ENCODE results near the gene CCNB1IP1. TPM values are rescaled to one million over a fixed set of nuclear protein-coding genes. Genes with fewer than 3 reads are reported as not detected.

Gene CCNB1IP1
- total and polyA plus RNA-seq, 8 donors: 17.4 to 55.3 (median 30.9) TPM

DNA sequence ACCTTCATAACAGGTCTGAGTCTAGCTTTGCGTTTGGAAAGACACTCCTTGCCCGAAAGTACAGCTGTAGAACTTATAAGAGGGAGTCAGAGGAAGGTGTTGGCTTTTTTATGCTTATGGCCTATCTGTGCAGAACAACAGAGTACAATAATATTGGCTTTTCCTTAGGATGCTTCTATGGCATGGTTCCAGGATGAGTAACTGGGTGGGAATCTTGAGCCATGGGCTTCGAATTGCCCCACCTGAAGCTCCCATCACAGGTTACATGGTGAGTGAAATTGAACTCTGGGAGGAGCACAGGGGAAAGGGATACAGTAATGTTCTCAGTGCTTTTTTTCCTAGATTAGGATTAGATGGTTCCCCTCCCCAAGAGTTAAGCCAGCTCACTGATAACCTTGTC, 23.3 kb upstream of the CCNB1IP1 start:
- no peak for FAIRE-seq
- TF ChIP-seq, protein P1, sequence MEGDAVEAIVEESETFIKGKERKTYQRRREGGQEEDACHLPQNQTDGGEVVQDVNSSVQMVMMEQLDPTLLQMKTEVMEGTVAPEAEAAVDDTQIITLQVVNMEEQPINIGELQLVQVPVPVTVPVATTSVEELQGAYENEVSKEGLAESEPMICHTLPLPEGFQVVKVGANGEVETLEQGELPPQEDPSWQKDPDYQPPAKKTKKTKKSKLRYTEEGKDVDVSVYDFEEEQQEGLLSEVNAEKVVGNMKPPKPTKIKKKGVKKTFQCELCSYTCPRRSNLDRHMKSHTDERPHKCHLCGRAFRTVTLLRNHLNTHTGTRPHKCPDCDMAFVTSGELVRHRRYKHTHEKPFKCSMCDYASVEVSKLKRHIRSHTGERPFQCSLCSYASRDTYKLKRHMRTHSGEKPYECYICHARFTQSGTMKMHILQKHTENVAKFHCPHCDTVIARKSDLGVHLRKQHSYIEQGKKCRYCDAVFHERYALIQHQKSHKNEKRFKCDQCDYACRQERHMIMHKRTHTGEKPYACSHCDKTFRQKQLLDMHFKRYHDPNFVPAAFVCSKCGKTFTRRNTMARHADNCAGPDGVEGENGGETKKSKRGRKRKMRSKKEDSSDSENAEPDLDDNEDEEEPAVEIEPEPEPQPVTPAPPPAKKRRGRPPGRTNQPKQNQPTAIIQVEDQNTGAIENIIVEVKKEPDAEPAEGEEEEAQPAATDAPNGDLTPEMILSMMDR (IDR thresholded peaks at IDR 0.05): no peak

DNA sequence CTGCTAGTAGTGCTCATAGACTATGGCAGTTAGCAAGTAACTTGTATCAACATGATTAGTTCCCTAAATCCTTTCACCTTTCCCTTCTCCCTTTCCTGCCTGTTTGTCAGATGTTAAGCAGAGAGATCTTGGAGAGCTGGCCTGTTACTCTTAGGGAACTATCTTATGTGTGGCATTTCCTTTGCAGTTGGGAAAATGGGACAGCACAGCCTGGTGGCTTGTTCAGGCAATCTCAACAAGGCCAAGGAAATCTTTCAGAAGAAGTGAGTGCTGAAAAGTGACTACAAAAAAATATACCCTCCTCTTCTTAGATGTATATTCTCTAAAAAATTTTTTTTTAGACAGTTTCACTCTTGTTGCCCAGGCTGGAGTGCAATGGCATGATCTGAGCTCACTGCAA, 17.8 kb upstream of the CCNB1IP1 start:
- DNase-seq (no peak), FAIRE-seq (no peak), ATAC-seq (no peak)
- no peaks in the 10 kb centered on the region for H3K27me3 ChIP-seq
- no peak overlapping the region for H3K27ac ChIP-seq
- H3K36me3 ChIP-seq: peaks cover 4 to 29% (median 7%) of the 10 kb centered on the region in 3 donors
- intact Hi-C loops (cut with DNase I): no loop called here
- TF ChIP-seq, protein P1 (IDR thresholded peaks at IDR 0.05): no peak
- H3K4me1 ChIP-seq: no peaks in the 10 kb centered on the region
- no peak overlapping the region for H3K4me3 ChIP-seq
- H3K9me3 ChIP-seq: no peaks in the 10 kb centered on the region

More for the DNA sequence above, 23.3 kb upstream of the CCNB1IP1 start:
- H3K27ac ChIP-seq: no peak overlapping the region
- intact Hi-C loops (cut with DNase I): no loop called here
- H3K9me3 ChIP-seq: no peaks in the 10 kb centered on the region
- no peak overlapping the region for H3K4me3 ChIP-seq
- no peaks in the 10 kb centered on the region for H3K27me3 ChIP-seq
- no peak for DNase-seq
- no peak for ATAC-seq
- WGBS, 2 donors: 93 to 94% methylated on average over 3 of the region's 3 CpGs
- no peaks in the 10 kb centered on the region for H3K4me1 ChIP-seq
- H3K36me3 ChIP-seq: peaks cover 3 to 44% (median 10%) of the 10 kb centered on the region in 3 donors

- ATAC-seq (no peak), DNase-seq (no peak), FAIRE-seq (no peak)
- H3K4me3 ChIP-seq: no peak overlapping the region
- H3K27me3 ChIP-seq: no peaks in the 10 kb centered on the region
- intact Hi-C loops (cut with DNase I): no loop called here
- peaks cover 4 to 29% (median 7%) of the 10 kb centered on the region in 3 donors for H3K36me3 ChIP-seq
- 96 to 100% methylated on average over 2 of the region's 2 CpGs for WGBS, 2 donors
- TF ChIP-seq, protein P1 (IDR thresholded peaks at IDR 0.05): no peak
- H3K27ac ChIP-seq: no peak overlapping the region
- no peaks in the 10 kb centered on the region for H3K9me3 ChIP-seq
- H3K4me1 ChIP-seq: no peaks in the 10 kb centered on the region
Measured at GRCh38 chr14:20350282-20350681, 17.2 kb upstream of the CCNB1IP1 start.

DNA sequence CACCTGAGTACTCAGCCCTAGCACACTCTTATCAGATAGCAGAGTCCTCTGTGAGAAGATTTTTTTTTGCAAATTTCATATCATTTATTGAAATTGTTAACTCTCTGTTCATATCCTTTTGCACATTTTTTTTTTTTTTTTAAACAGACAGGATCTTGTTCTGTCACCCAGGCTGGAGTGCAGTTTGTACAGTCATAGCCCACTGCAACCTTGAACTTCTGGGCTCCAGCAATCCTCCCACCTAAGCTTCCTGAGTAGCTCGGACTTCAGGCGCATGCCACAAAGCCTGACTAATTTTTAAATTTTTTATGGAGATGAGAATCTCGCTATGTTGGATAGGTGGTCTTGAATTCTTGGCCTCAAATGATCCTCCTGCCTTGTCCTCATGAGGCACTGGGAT, 14.7 kb upstream of the CCNB1IP1 start:
- no peak overlapping the region for H3K27ac ChIP-seq
- intact Hi-C loops (cut with DNase I): no loop called here
- peaks cover 0 to 9% (median 4%) of the 10 kb centered on the region in 3 donors for H3K4me1 ChIP-seq
- no peak for FAIRE-seq
- H3K36me3 ChIP-seq: peaks cover 0 to 7% (median 4%) of the 10 kb centered on the region in 3 donors
- no peak for DNase-seq
- TF ChIP-seq, protein P1 (IDR thresholded peaks at IDR 0.05): no peak
- no peak overlapping the region for H3K4me3 ChIP-seq
- ATAC-seq: no peak
- no peaks in the 10 kb centered on the region for H3K27me3 ChIP-seq
- H3K9me3 ChIP-seq: no peaks in the 10 kb centered on the region
- WGBS, 2 donors: 94 to 96% methylated on average over 3 of the region's 3 CpGs

GRCh38 chr14:20346713-20347112, 13.6 kb upstream of the CCNB1IP1 start:
- FAIRE-seq (no peak), DNase-seq (no peak), ATAC-seq (no peak)
- Histone ChIP-seq H3K27ac (no peak overlapping the region), H3K36me3 (peaks cover 0 to 4% (median 0%) of the 10 kb centered on the region in 3 donors), H3K4me3 (no peak overlapping the region), H3K4me1 (peaks cover 0 to 9% (median 4%) of the 10 kb centered on the region in 3 donors), H3K9me3 (no peaks in the 10 kb centered on the region), H3K27me3 (no peaks in the 10 kb centered on the region)
- TF ChIP-seq, protein P1 (IDR thresholded peaks at IDR 0.05): no peak
- intact Hi-C loops (cut with DNase I): no loop called here
- 96 to 100% methylated on average over 1 of the region's 1 CpG for WGBS, 2 donors

All from pancreas (tissue), 10 donors.